Prostate gland (tissue), 2 donors: Measurements from ENCODE around the gene L3MBTL4. TPM values are rescaled to one million over a fixed set of nuclear protein-coding genes. Genes with fewer than 3 reads are reported as not detected.

Experiments
- DNase-seq: peaks from one replicate; pipeline ENCODE4 v3.0.0-alpha.2; 2019; ENCODE audit warnings: low spot score
- H3K27ac ChIP-seq, 2 donors: fragments of 200-600 bp; sonication (generic); 2 replicates each; pipeline ENCODE4 v1.5.1; 2017 to 2019
- H3K27me3 ChIP-seq: fragments of 200-600 bp; sonication (generic); replicated peaks from 2 replicates; pipeline ENCODE4 v1.5.1; 2019; ENCODE audit not compliant: insufficient read depth
- H3K36me3 ChIP-seq, 2 donors: fragments of 200-600 bp; sonication (generic); 1 replicate in 1 of 2; 2 replicates in 1 of 2; pipeline versions ENCODE4 v1.5.1 to v1.8.1; 2017 to 2019
- H3K4me1 ChIP-seq: fragments of 200-600 bp; sonication (generic); replicated peaks from 2 replicates; pipeline ENCODE4 v1.5.1; 2019
- H3K4me3 ChIP-seq, 2 donors: fragments of 200-600 bp; sonication (generic); 2 replicates each; pipeline ENCODE4 v1.5.1; 2017 to 2019
- H3K9me3 ChIP-seq: fragments of 200-600 bp; sonication (generic); 2 replicates; pipeline ENCODE4 v1.5.1; 2017
- CTCF ChIP-seq, 4 experiments: fragments of 200-600 bp in 2 of 4; fragments of 450-650 bp in 2 of 4; sonication (generic) in 2 of 4; IDR thresholded peaks; 1 replicate in 3 of 4; 2 replicates in 1 of 4; pipeline ENCODE4 v1.5.1; 2016 to 2019; ENCODE audit warnings: antibody characterized with exemption in 4 of 4, mild to moderate bottlenecking in 2 of 4, moderate library complexity in 2 of 4
- POLR2A ChIP-seq: fragments of 450-650 bp; IDR thresholded peaks from one replicate; pipeline ENCODE4 v1.6.1; 2016; ENCODE audit warnings: antibody characterized with exemption, mild to moderate bottlenecking
- POLR2AphosphoS5 ChIP-seq: sonication (generic); formaldehyde crosslinking; IDR thresholded peaks from one replicate; pipeline ENCODE4 v1.6.1; 2017; ENCODE audit warnings: antibody characterized with exemption
- WGBS: methylation state at CpG from one replicate; pipeline ENCODE4 v1.1.5; 2018; 5-methylcytosine and 5-hydroxymethylcytosine counted together
- intact Hi-C: fragments of 100-400 bp; cut with DNase I; formaldehyde crosslinking; loops from one replicate; pipeline ENCODE4 v1.14.2; 2022
- total RNA-seq, 2 donors: library from RNA; depleted of rRNA; stranded (reverse); fragments of >200 nt; gene quantifications; one replicate each; pipeline ENCODE4 v1.1.0, GENCODE V29; 2016

L3MBTL4 gene
- total RNA-seq, 2 donors from 2014 or later = 3.5 to 20.5 TPM

GRCh38 chr18:6018671-6019070 is 396.0 kb downstream of the L3MBTL4 start:
- no peaks in the 10 kb centered on the region for H3K27me3 ChIP-seq
- H3K4me1 ChIP-seq = no peaks in the 10 kb centered on the region
- no peak for TF ChIP-seq POLR2A
- TF ChIP-seq CTCF (IDR thresholded peaks at IDR 0.05) = no peak
- TF ChIP-seq POLR2AphosphoS5 = no peak
- no peak overlapping the region for H3K4me3 ChIP-seq
- no peak for DNase-seq
- H3K36me3 ChIP-seq = no peaks in the 10 kb centered on the region
- no peak overlapping the region for H3K27ac ChIP-seq
- WGBS = 88% methylated on average over 1 of the region's 1 CpG
- H3K9me3 ChIP-seq = no peaks in the 10 kb centered on the region
- intact Hi-C loops = no loop called here

- Histone ChIP-seq H3K4me3 (no peak overlapping the region), H3K9me3 (no peaks in the 10 kb centered on the region), H3K27ac (no peak overlapping the region), H3K36me3 (no peaks in the 10 kb centered on the region), H3K27me3 (no peaks in the 10 kb centered on the region), H3K4me1 (no peaks in the 10 kb centered on the region)
- WGBS = 56% methylated on average over 5 of the region's 5 CpGs
- intact Hi-C loops = no loop called here
- no peak for DNase-seq
- TF ChIP-seq POLR2AphosphoS5 (no peak), CTCF (IDR thresholded peaks at IDR 0.05) (no peak), POLR2A (no peak)
Observed at GRCh38 chr18:6017171-6017570, 397.5 kb downstream of the L3MBTL4 start.

- WGBS = 80% methylated on average over 5 of the region's 5 CpGs
- TF ChIP-seq POLR2A (no peak), CTCF (IDR thresholded peaks at IDR 0.05) (no peak), POLR2AphosphoS5 (no peak)
- DNase-seq = no peak
- intact Hi-C loops = no loop called here
- H3K27me3 ChIP-seq = no peaks in the 10 kb centered on the region
- no peaks in the 10 kb centered on the region for H3K4me1 ChIP-seq
- H3K36me3 ChIP-seq = no peaks in the 10 kb centered on the region
- no peaks in the 10 kb centered on the region for H3K9me3 ChIP-seq
- H3K4me3 ChIP-seq = no peak overlapping the region
- H3K27ac ChIP-seq = no peak overlapping the region
Observed at GRCh38 chr18:6015364-6015763, 399.3 kb downstream of the L3MBTL4 start.

GRCh38 chr18:6013171-6013810 is 401.4 kb downstream of the L3MBTL4 start:
- Histone ChIP-seq H3K4me1 (no peaks in the 10 kb centered on the region), H3K9me3 (no peaks in the 10 kb centered on the region), H3K4me3 (no peak overlapping the region), H3K27me3 (no peaks in the 10 kb centered on the region), H3K36me3 (no peaks in the 10 kb centered on the region), H3K27ac (no peak overlapping the region)
- intact Hi-C loops = no loop called here
- no peak for DNase-seq
- TF ChIP-seq POLR2A (no peak), POLR2AphosphoS5 (no peak), CTCF (IDR thresholded peaks at IDR 0.05) (no peak)
- 70% methylated on average over 11 of the region's 11 CpGs for WGBS

GRCh38 chr18:6010921-6011320 is 403.8 kb downstream of the L3MBTL4 start:
- TF ChIP-seq POLR2AphosphoS5 (no peak), POLR2A (no peak), CTCF (IDR thresholded peaks at IDR 0.05) (no peak)
- no peaks in the 10 kb centered on the region for H3K9me3 ChIP-seq
- H3K4me3 ChIP-seq = no peak overlapping the region
- no peaks in the 10 kb centered on the region for H3K27me3 ChIP-seq
- no peak for DNase-seq
- intact Hi-C loops = no loop called here
- no peaks in the 10 kb centered on the region for H3K4me1 ChIP-seq
- H3K27ac ChIP-seq = no peak overlapping the region
- H3K36me3 ChIP-seq = no peaks in the 10 kb centered on the region
- WGBS = 94% methylated on average over 1 of the region's 1 CpG
